ENCODE results near the gene LRRC8D. TPM values are rescaled to one million over a fixed set of nuclear protein-coding genes. Genes with fewer than 3 reads are reported as not detected.
A peak's percentile ranks its signal among the peaks of the same experiment; 100 is the strongest.

The LRRC8D gene
- total RNA-seq, 1 experiment from 2014 or later, result 37.2 TPM

- Mint-ChIP-seq H3K36me3 (ENCODE audit: insufficient read depth in 1 of 3, low read depth in 3 of 3) (peaks cover 21 to 22% (median 22%) of the 10 kb centered on the region in 3 experiments), H3K9me3 (peaks cover 2 to 4% of the 10 kb centered on the region in 2 experiments; a peak in 3 of 5 replicates), H3K27me3 (ENCODE audit: low read depth) (no peaks in the 10 kb centered on the region), H3K27ac (peak overlapping the region in 2 of 3 experiments; percentile 16 to 60; a peak in 2 of 7 replicates), H3K4me1 (peaks cover 0 to 2% of the 10 kb centered on the region in 2 experiments; a peak in 2 of 4 replicates), H3K4me3 (no peak overlapping the region)
- no peak for TF ChIP-seq CTCF (conservative IDR thresholded peaks at IDR 0.05)
- DNase-seq, result no peak
- no peak overlapping the region for H3K14ac ChIP-seq (ENCODE audit: insufficient read depth, low read length)
- H2BK20ac ChIP-seq (ENCODE audit: low read depth, low read length, poor library complexity, severe bottlenecking), result no peak overlapping the region
- no peak overlapping the region for H2AFZ ChIP-seq (ENCODE audit: low read length)
- H3K79me1 ChIP-seq (ENCODE audit: insufficient read depth, low read depth, low read length, poor library complexity, severe bottlenecking), result no peaks in the 10 kb centered on the region
- no peak overlapping the region for H4K5ac ChIP-seq (ENCODE audit: insufficient read length, low read depth, low read length)
- H4K20me1 ChIP-seq (ENCODE audit: control insufficient read depth, insufficient read depth, insufficient read length), result no peaks in the 10 kb centered on the region
- no peak overlapping the region for H3K4ac ChIP-seq (ENCODE audit: low read depth, low read length)
- no peak overlapping the region for H3K4me2 ChIP-seq (ENCODE audit: insufficient read depth, insufficient read length, low read length)
- H2BK120ac ChIP-seq (ENCODE audit: low read depth, low read length, poor library complexity, severe bottlenecking), result no peak overlapping the region
- H3K23ac ChIP-seq (ENCODE audit: insufficient read length, low read depth, low read length), result no peak overlapping the region
- no peak overlapping the region for H3K27ac ChIP-seq (ENCODE audit: insufficient read length, low read depth, low read length)
- H4K8ac ChIP-seq (replicated peaks; ENCODE audit: insufficient read length, low read depth, low read length), result no peak overlapping the region
- H2BK12ac ChIP-seq (ENCODE audit: insufficient read length, low read depth, low read length), result no peak overlapping the region
- no peak overlapping the region for H2BK5ac ChIP-seq (ENCODE audit: insufficient read length, low read length)
- H4K91ac ChIP-seq (ENCODE audit: insufficient read length, low read depth, low read length), result no peak overlapping the region
- H3K56ac ChIP-seq (ENCODE audit: insufficient read length, low read depth, low read length), result no peak overlapping the region
- no peak overlapping the region for H3K9ac ChIP-seq (ENCODE audit: extremely low read depth, insufficient read length, low read length)
- no peak overlapping the region for H2BK15ac ChIP-seq (ENCODE audit: low read depth, low read length)
- no peak overlapping the region for H3K18ac ChIP-seq (ENCODE audit: insufficient read length, low read depth, low read length)
- H3K9me3 ChIP-seq (ENCODE audit: control insufficient read depth, low read depth, low read length), result peaks cover 3% of the 10 kb centered on the region
- no peaks in the 10 kb centered on the region for H3K27me3 ChIP-seq (ENCODE audit: insufficient read depth, low read length)
- WGBS (ENCODE audit: extremely low coverage, insufficient read length, low lambda C conversion rate), result no CpG with 5 or more reads among the region's 3 CpGs
- no peak overlapping the region for H3T11ph ChIP-seq (ENCODE audit: low read length)
- no peaks in the 10 kb centered on the region for H3K4me1 ChIP-seq (ENCODE audit: insufficient read depth, low read length)
- no peaks in the 10 kb centered on the region; the same call in 1 of the 2 replicates for H3K79me2 ChIP-seq (ENCODE audit: insufficient read depth, low read length)
- H2AK5ac ChIP-seq (ENCODE audit: insufficient read length, low read length), result no peak overlapping the region
- H3K23me2 ChIP-seq (ENCODE audit: insufficient read length, low read depth, low read length, poor library complexity, severe bottlenecking), result no peaks in the 10 kb centered on the region
Observed at GRCh38 chr1:89876463-89876862, 55.6 kb downstream of the LRRC8D start.

Measured in H9 (cell line).